SU-DHL-6 (cell line): ENCODE results near the gene REEP5.

ENCODE experiments used
- EZH2phosphoT487 ChIP-seq: fragments of 200-600 bp; sonication (generic), shearing (Covaris generic); conservative IDR thresholded peaks from 2 replicates; pipeline ENCODE4 v1.6.1; 2018; ENCODE audit warnings: mild to moderate bottlenecking, antibody characterized with exemption, low read length, moderate library complexity, mixed read lengths
- TF ChIP-seq, protein P1 (sequence below): fragments of 200-600 bp; sonication (generic); IDR thresholded peaks from one replicate; pipeline ENCODE4 v1.5.1; 2017; ENCODE audit warnings: antibody characterized with exemption, mild to moderate bottlenecking, low read length, moderate library complexity; ENCODE audit not compliant: insufficient read depth, poor library complexity, severe bottlenecking

DNA sequence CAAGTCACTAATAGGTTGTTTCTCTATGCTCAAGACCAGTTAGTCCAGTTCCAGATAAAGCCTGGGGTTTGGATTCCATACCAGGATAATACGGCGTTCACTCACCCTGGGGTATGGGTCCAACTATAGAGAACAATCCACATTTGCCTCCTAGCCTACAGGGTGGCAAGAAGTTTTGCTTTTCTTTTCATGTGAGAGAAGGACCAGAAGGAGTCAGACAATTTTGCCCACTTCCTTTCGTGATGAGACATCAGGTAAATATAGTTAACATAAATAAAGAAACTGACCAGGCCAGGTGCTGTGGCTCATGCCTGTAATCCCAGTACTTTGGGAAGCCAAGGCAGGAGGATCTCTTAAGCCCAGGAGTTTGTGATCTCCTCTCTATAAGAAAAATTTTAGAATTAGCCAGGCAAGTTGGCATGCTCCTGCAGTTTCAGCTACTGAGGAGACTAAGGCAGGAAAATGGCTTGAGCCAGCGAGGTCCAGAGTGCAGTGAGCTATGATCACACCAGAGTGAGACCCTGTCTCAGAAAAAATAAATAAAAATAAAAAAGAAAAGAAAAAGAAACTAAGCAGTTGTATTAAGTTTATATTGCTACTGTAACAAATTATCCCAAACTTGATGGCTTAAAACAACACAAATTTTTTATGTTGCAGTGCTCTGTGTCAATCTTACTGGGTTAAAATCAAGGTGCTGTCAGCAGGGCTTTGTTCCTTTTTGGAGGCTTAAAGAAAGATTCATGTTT is 7.5 kb upstream of the REEP5 start:
- TF ChIP-seq, protein P1, sequence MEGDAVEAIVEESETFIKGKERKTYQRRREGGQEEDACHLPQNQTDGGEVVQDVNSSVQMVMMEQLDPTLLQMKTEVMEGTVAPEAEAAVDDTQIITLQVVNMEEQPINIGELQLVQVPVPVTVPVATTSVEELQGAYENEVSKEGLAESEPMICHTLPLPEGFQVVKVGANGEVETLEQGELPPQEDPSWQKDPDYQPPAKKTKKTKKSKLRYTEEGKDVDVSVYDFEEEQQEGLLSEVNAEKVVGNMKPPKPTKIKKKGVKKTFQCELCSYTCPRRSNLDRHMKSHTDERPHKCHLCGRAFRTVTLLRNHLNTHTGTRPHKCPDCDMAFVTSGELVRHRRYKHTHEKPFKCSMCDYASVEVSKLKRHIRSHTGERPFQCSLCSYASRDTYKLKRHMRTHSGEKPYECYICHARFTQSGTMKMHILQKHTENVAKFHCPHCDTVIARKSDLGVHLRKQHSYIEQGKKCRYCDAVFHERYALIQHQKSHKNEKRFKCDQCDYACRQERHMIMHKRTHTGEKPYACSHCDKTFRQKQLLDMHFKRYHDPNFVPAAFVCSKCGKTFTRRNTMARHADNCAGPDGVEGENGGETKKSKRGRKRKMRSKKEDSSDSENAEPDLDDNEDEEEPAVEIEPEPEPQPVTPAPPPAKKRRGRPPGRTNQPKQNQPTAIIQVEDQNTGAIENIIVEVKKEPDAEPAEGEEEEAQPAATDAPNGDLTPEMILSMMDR: no peak
- no peak for TF ChIP-seq EZH2phosphoT487
